Measurements from ENCODE around the gene SORCS3.

GRCh38 chr10:104880624-104881398 lies 239.7 kb downstream of the SORCS3 start:
- no peak for TF ChIP-seq RFX5 (IDR thresholded peaks at IDR 0.05; ENCODE audit: low read depth, low read length)
- TF ChIP-seq, protein P1, sequence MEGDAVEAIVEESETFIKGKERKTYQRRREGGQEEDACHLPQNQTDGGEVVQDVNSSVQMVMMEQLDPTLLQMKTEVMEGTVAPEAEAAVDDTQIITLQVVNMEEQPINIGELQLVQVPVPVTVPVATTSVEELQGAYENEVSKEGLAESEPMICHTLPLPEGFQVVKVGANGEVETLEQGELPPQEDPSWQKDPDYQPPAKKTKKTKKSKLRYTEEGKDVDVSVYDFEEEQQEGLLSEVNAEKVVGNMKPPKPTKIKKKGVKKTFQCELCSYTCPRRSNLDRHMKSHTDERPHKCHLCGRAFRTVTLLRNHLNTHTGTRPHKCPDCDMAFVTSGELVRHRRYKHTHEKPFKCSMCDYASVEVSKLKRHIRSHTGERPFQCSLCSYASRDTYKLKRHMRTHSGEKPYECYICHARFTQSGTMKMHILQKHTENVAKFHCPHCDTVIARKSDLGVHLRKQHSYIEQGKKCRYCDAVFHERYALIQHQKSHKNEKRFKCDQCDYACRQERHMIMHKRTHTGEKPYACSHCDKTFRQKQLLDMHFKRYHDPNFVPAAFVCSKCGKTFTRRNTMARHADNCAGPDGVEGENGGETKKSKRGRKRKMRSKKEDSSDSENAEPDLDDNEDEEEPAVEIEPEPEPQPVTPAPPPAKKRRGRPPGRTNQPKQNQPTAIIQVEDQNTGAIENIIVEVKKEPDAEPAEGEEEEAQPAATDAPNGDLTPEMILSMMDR (IDR thresholded peaks at IDR 0.05 in 2 of 3, conservative IDR thresholded peaks at IDR 0.05 in 1 of 3; ENCODE audit: control insufficient read depth in 2 of 3, extremely low read depth in 1 of 3, insufficient read depth in 1 of 3, low read depth in 3 of 3, low read length in 3 of 3) = no peak
- no peak for TF ChIP-seq EZH2 (IDR thresholded peaks at IDR 0.05; ENCODE audit: borderline replicate concordance, control insufficient read depth, low read depth, low read length)
- TF ChIP-seq POLR2AphosphoS2 (IDR thresholded peaks at IDR 0.05; ENCODE audit: low read depth, low read length) = no peak
- no peak for TF ChIP-seq BCLAF1 (IDR thresholded peaks at IDR 0.05)

Measured in GM12878 (cell line).